ENCODE results near the gene SLC26A9.

- no peak for TF ChIP-seq EZH2phosphoT487 (IDR thresholded peaks at IDR 0.05; ENCODE audit: borderline replicate concordance, low read length)
- TF ChIP-seq, protein P1, sequence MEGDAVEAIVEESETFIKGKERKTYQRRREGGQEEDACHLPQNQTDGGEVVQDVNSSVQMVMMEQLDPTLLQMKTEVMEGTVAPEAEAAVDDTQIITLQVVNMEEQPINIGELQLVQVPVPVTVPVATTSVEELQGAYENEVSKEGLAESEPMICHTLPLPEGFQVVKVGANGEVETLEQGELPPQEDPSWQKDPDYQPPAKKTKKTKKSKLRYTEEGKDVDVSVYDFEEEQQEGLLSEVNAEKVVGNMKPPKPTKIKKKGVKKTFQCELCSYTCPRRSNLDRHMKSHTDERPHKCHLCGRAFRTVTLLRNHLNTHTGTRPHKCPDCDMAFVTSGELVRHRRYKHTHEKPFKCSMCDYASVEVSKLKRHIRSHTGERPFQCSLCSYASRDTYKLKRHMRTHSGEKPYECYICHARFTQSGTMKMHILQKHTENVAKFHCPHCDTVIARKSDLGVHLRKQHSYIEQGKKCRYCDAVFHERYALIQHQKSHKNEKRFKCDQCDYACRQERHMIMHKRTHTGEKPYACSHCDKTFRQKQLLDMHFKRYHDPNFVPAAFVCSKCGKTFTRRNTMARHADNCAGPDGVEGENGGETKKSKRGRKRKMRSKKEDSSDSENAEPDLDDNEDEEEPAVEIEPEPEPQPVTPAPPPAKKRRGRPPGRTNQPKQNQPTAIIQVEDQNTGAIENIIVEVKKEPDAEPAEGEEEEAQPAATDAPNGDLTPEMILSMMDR (IDR thresholded peaks at IDR 0.05; ENCODE audit: low read depth, low read length, poor library complexity, severe bottlenecking), result no peak
These were observed 46.9 kb downstream of the SLC26A9 start for GRCh38 chr1:205896351-205896750.
